ENCODE measurements around the gene TRPC4AP.
"Not testable (repeated sequence)": the region's sequence is repeated elsewhere in the genome, so short reads cannot be mapped to it uniquely, and the experiment has no call there.

TRPC4AP gene

GRCh38 chr20:35104685-35105295, 12.2 kb upstream of the TRPC4AP start:
- no peak for DNase-seq

- DNase-seq = no peak
Measured at GRCh38 chr20:35101620-35102019, 9.0 kb upstream of the TRPC4AP start.

GRCh38 chr20:35093267-35093884, 769 bp upstream of the TRPC4AP start:
- peak; percentile 47 for DNase-seq

DNA sequence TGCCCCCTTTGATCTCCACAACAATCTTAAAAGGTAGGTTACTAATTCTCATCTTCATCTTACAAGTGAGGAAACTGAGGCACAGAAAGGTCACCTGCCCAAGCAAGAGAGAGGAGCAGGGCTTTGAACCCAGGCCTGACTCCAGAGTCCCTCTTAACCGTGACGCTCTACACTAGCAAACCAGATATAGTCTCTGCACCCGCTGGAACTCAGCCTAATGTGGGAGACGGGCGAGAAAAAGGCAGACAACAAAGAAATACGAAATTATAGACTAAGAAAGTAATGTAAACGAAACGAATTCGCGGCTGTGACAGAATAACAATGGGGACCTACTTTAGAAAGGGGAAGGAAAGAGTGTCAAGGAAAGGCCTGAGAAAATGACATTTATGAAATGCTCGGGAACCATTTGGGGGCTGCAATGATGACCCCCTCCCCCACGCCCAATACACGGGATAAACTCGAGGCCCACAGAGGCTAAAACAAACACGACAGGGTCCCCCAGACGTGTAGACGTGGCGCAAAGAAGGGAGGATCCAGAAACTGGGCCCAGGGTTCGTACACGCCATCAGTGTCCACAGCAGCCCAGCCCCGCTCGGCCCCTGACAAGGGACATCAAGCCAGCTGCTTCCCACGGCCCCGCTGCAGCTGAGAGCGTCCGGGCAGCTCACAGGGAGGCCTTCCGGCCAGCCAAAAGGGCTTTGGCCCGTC, 637 bp downstream of the TRPC4AP start:
- no peak for DNase-seq

- DNase-seq = no peak
Measured at GRCh38 chr20:35088231-35089145, 4.1 kb downstream of the TRPC4AP start.

DNA sequence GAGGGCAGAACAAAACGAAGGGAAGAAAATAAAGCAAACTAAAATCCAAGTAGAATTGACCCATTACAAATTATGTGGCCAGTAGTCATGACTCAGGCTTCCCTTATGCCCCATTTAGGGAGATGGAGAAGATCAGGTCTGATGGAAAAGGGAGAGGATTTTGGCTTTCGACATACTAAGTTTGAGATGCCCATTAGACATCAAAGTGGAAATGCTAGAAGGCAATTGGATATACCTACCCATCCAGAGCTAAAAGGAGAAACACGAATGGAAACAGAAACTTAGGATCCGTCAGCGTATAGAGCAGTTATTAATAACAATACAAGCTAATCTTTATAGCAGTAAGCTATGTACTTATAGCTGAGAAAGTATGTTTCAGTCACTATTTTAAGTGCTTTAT, 4.8 kb downstream of the TRPC4AP start:
- no peak for DNase-seq

GRCh38 chr20:35087355-35087754, 5.3 kb downstream of the TRPC4AP start:
- no peak for DNase-seq

GRCh38 chr20:35085477-35086225, 7.0 kb downstream of the TRPC4AP start:
- DNase-seq = no peak

DNA sequence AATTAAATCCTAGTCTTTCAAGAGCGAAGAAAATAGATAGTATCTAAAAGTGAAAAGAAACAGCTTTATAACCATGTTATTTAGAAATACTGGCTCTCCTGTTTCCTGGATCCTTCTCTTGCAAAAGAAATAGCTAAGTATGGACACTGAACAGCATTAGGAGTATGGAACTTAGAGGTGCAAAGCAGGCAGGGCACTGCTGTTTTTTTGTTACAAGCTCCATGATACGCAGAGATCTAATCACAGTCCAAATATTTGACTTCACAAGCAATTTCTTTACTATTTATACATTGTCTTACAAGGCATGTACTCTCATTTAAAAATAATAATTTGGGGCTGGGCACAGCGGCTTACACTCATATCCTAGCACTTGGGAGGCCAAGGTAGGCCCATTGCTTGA, 7.6 kb downstream of the TRPC4AP start:
- no peak for DNase-seq

DNA sequence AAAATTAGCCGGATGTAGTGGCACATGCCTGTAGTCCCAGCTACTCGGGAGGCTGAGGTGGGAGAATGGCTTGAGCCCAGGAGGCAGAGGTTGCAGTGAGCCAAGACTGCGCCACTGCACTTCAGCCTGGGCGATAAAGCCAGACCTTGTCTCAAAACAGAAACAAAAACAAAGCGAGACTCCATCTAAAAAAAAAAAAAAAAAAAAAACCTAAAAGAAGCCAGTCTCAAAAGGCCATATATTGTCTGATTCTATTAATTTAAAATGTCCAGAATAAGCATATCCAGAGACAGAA, 12.3 kb downstream of the TRPC4AP start:
- DNase-seq = not testable (repeated sequence)

GRCh38 chr20:35079472-35080347, 12.9 kb downstream of the TRPC4AP start:
- DNase-seq = no peak

DNA sequence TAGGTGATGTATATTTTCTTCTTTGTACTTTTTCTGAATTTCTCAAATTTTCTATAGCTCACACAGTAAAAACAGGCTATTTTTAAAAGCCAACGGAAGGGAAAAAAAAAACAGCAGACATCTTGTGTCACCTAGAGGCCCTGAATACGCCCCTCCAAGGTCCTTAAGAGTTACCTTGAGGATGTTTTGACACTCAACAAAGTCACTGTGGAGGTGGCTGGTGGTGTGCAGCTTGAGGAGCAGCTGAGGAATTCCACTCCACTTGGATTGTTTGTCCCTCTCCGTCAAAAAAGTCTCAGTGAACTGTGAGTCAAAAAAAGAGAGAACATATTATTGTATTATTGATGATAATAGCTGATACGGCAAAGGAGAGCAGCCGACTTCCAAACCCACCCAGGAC, 14.7 kb downstream of the TRPC4AP start:
- DNase-seq = no peak

- no peak for DNase-seq
Measured at GRCh38 chr20:35077341-35077740, 15.3 kb downstream of the TRPC4AP start.

- DNase-seq = not testable (repeated sequence)
Measured at GRCh38 chr20:35071436-35072153, 21.0 kb downstream of the TRPC4AP start.

GRCh38 chr20:35066194-35066593, 26.4 kb downstream of the TRPC4AP start:
- no peak for DNase-seq

DNA sequence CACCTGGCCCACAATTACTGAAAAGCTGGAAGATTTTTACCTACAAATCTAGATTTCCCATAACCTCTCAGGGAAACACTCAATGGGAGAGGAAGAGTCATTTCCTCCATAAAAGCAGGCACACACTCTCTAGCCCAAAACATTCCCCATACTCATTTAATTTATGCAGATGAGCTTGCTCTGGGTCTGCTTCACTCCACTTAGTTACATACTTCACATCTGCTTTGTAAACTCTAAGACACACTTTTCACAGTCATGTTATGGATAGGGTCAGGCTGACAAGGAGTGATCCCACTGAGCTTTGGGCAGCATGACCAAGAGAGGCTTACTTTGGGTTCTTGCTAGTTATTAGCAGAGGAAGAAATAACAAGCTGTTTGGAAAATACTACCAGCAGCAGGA, 27.4 kb downstream of the TRPC4AP start:
- no peak for DNase-seq

DNA sequence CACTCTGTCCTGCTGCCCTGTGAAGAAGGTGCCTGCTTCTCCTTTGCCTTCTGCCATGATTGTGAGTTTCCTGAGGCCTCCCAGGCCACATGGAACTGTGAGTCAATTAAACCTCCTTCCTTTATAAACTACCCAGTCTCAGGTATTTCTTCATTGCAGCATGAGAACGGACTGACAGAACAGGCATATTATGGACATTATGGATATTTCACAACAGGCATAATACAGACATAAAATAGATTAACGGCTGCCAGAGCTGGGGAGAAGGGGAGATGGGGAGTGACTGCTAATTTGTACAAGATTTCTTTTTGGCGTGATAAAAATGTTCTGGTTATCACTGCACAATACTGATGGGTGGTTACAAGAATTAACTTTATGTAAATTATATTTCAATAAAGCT, 29.4 kb downstream of the TRPC4AP start:
- no peak for DNase-seq

- no peak for DNase-seq
Measured at GRCh38 chr20:35062478-35062877, 30.1 kb downstream of the TRPC4AP start.

DNA sequence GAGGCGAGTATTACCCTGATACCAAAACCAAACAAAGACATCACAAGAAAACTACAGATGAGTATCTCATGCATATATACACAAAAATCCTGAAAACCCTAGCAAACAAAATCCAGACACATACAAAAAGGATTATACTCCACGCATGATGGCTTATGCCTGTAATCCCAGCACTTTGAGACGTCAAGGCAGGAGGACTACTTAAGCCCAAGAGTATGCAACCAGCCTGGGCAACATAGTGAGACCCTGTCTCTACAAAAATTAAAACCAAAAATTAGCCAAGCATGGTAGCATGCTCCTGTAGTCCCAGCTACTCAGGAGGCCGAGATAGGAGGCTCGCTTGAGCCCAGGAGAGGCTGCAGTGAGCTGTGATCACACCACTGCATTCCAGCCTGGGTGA, 32.4 kb downstream of the TRPC4AP start:
- DNase-seq = no peak

GRCh38 chr20:35059612-35060011, 33.0 kb downstream of the TRPC4AP start:
- DNase-seq = no peak

- DNase-seq = no peak
Measured at GRCh38 chr20:35059110-35059509, 33.5 kb downstream of the TRPC4AP start.

Data from NCI-H510A treated with DMSO at 0.1 percent for 48 hours (cell line).